Ectodermal cell (in vitro differentiated cells): ENCODE measurements around the gene LMBR1.
"Not testable (repeated sequence)": the region's sequence is repeated elsewhere in the genome, so short reads cannot be mapped to it uniquely, and the experiment has no call there.

ENCODE experiments used
- H3K27ac ChIP-seq: 2 replicates; pipeline ENCODE4 v1.7.0; 2013; ENCODE audit warnings: mild to moderate bottlenecking, low read depth, low read length; ENCODE audit not compliant: insufficient read depth, poor library complexity, severe bottlenecking
- H3K27me3 ChIP-seq: 2 replicates; pipeline ENCODE4 v1.7.0; 2013; ENCODE audit warnings: mild to moderate bottlenecking, low read length; ENCODE audit not compliant: insufficient read depth, control insufficient read depth, poor library complexity, severe bottlenecking
- H3K36me3 ChIP-seq: one replicate; pipeline ENCODE4 v1.7.0; 2013; ENCODE audit warnings: low read length; ENCODE audit not compliant: control insufficient read depth, insufficient read depth
- H3K4me1 ChIP-seq: one replicate; pipeline ENCODE4 v1.7.0; 2013; ENCODE audit warnings: low read length; ENCODE audit not compliant: control insufficient read depth, insufficient read depth
- H3K4me3 ChIP-seq: 2 replicates; pipeline ENCODE4 v1.7.0; 2013; ENCODE audit warnings: low read depth, low read length, control low read depth; ENCODE audit not compliant: insufficient read depth
- H3K9me3 ChIP-seq: 2 replicates; pipeline ENCODE4 v1.7.0; 2013; ENCODE audit warnings: mild to moderate bottlenecking, low read length, moderate library complexity; ENCODE audit not compliant: control insufficient read depth
- WGBS, 2 experiments: methylation state at CpG; one replicate each; pipeline ENCODE4 v1.1.7; 2013; ENCODE audit warnings: missing lambda C conversion rate in 2 of 2; 5-methylcytosine and 5-hydroxymethylcytosine counted together

Gene LMBR1

DNA sequence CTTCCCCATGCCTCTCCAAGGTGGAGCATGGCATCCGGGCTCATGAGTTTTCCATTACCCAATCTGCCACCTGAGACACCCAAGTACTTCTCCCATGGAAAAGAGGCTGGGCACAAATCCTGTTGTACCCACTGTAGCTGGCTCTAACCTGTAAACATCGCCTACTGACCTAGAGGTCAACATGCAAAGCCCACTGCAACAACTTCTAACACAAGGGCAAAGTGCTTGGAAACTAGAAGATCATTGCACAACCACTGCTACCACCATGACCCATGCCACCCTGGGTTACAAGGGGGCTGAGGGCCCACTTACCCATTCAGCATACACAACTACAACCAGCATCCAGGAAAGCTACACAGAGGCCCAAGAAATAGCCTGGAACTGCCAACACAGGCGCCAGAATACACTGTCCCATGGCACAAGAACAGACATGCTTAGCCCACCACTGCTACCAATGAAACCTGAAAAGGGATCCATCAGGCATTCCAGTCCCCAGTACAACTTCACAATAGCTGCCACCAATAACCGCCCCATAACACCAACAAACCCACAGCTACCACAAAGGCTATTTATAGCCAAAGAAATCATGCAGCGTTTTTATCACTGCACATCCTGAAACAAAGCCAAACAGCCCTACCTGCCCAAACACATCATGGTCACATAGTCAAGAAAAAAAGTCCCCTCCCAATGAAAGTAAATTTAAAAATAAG lies 189.1 kb downstream of the LMBR1 start:
- H3K27me3 ChIP-seq, result no peaks in the 10 kb centered on the region
- H3K36me3 ChIP-seq, result no peaks in the 10 kb centered on the region
- no peak overlapping the region for H3K27ac ChIP-seq
- WGBS, 2 experiments, result 82 to 83% methylated on average over 5 of the region's 5 CpGs
- no peak overlapping the region for H3K4me3 ChIP-seq
- no peaks in the 10 kb centered on the region for H3K4me1 ChIP-seq
- H3K9me3 ChIP-seq, result no peaks in the 10 kb centered on the region

DNA sequence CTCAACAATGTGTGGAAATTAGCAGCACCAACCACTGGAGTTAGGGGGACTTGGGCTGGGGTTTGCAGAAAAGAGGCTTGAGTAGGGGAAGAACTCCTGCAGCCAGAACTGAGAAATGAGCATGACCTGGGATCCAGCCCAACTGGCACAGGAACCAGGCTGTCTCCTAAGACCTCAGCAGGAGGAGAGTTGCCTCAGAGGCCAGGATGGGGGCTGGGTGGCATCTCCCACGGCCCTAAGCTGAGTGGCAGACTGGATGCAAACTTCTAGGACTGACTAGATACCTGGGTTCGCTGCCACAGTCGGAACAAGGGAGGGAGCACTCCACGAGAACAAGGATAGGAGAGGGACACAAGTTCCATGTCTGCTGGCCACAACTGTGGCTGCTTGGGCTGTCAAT lies 189.8 kb downstream of the LMBR1 start:
- Histone ChIP-seq H3K4me3 (no peak overlapping the region), H3K27ac (no peak overlapping the region), H3K9me3 (no peaks in the 10 kb centered on the region), H3K4me1 (no peaks in the 10 kb centered on the region), H3K27me3 (no peaks in the 10 kb centered on the region), H3K36me3 (no peaks in the 10 kb centered on the region)
- 93 to 98% methylated on average over 4 of the region's 4 CpGs for WGBS, 2 experiments

DNA sequence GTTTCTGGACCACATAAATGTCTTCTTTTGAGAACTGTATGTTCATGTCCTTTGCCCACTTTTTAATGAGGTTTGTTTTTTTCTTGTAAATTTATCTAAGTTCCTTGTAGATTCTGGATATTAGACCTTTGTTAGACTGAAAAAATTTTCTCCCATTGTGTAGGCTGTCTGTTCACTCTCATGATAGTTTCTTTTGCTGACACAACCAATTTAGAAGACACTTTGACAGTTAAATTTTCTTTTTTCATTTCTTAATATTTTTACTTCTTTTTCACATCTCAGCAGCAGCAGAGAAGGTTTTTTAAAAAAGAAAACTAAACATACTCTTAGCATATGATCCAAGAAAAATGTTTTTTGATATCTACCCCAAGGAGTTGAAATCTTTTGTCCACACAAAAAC lies 190.6 kb downstream of the LMBR1 start:
- H3K27me3 ChIP-seq, result no peaks in the 10 kb centered on the region
- H3K27ac ChIP-seq, result no peak overlapping the region
- H3K4me3 ChIP-seq, result no peak overlapping the region
- H3K9me3 ChIP-seq, result no peaks in the 10 kb centered on the region
- no peaks in the 10 kb centered on the region for H3K4me1 ChIP-seq
- no peaks in the 10 kb centered on the region for H3K36me3 ChIP-seq

DNA sequence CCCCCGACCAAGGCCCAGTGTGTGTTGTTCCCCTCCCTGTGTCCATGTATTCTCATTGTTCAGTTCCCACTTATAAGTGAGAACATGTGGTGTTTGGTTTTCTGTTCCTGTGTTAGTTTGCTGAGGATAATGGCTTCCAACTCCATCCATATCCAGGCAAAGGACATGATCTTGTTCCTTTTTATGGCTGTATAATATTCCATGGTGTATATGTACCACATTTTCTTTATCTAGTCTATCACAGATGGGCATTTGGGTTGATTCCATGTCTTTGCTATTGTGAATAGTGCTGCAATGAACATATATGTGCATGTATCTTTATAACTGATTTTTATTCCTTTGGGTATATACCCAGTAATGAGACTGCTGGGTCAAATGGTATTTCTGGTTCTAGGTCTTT lies 191.2 kb downstream of the LMBR1 start:
- H3K27me3 ChIP-seq, H3K9me3 ChIP-seq, H3K36me3 ChIP-seq, H3K27ac ChIP-seq, H3K4me1 ChIP-seq, H3K4me3 ChIP-seq: not testable (repeated sequence)
- 83 to 87% methylated on average over 1 of the region's 1 CpG for WGBS, 2 experiments

DNA sequence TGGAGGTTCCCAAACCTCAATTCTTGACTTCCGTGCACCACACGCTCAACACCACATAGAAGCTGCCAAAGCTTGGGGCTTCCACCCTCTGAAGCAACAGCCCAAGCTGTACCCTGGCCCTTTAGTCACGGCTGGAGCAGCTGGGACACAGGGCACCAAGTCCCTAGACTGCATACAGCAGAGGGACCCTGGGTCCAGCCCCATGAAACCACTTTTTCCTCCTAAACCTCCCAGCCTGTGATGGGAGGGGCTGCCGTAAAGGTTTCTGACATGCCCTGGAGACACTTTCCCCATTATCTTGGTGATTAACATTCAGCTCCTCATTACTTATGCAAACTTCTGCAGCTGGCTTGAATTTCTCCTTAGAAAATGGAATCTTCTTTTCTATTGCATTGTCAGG lies 194.5 kb downstream of the LMBR1 start:
- not testable (repeated sequence) for H3K27me3 ChIP-seq, H3K9me3 ChIP-seq, H3K4me3 ChIP-seq, H3K4me1 ChIP-seq, H3K27ac ChIP-seq, H3K36me3 ChIP-seq
- WGBS, 2 experiments, result 95 to 96% methylated on average over 4 of the region's 4 CpGs

DNA sequence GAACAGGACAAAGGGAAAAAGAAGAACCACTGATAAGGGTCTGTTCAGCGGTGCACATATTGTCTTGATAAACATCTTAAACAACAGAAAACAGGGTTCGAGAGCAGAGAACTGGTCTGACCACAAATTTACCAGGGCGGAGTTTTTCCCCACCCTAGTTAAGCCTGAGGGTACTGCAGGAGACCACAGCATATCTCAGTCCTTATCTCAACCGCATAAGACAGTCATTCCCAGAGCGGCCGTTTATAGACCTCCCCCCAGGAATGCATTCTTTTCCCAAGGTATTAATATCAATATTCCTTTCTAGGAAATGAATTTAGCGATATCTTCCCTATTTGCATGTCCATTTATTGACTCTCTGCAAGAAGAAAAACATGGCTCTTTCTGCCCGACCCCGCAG lies 195.7 kb downstream of the LMBR1 start:
- 90 to 92% methylated on average over 9 of the region's 9 CpGs for WGBS, 2 experiments
- not testable (repeated sequence) for H3K36me3 ChIP-seq, H3K27me3 ChIP-seq, H3K9me3 ChIP-seq, H3K27ac ChIP-seq, H3K4me1 ChIP-seq, H3K4me3 ChIP-seq

DNA sequence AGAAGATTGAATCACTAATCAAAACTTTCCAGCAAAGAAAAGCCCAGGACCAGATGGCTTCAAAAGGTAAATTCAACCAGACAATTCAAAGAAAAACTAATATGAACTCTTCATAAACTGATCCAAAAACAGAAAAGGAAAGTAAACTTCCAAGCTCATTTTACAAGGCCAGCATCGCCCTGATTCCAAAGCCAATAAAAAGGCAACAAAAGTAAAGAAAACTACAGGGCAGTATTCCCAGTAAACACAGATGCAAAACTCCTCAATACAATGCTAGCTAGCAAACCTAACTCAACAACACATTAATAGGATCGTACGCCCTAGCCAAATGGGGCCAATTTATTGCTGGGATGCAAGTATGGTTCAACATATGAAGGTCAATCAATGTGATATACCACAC lies 199.4 kb downstream of the LMBR1 start:
- Histone ChIP-seq H3K27ac (no peak overlapping the region), H3K27me3 (no peaks in the 10 kb centered on the region), H3K9me3 (no peaks in the 10 kb centered on the region), H3K4me1 (no peaks in the 10 kb centered on the region), H3K36me3 (no peaks in the 10 kb centered on the region), H3K4me3 (no peak overlapping the region)
- 94 to 96% methylated on average over 3 of the region's 3 CpGs for WGBS, 2 experiments

DNA sequence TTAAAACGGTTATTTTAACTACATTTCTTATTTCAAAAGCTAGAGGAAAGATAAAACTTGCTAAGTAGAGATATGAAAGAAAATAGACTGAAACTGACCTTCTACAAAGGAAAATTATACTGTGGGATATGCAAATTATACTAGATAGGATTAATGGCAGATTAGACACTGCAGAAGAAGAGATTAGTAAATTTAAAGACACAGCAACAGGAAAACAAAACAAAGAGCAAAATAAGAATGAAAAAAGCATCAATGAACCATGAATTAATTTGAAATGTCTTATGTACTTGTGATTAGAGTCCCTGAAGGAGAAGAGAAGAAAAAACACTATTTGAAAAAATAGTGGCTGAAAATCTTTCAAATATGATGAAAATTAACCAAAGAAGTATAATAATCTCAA lies 200.1 kb downstream of the LMBR1 start:
- 80% methylated on average over 1 of the region's 1 CpG; no CpG with 5 or more reads in 1 of the 2 experiments for WGBS, 2 experiments
- Histone ChIP-seq H3K27ac (no peak overlapping the region), H3K4me3 (no peak overlapping the region), H3K36me3 (no peaks in the 10 kb centered on the region), H3K9me3 (no peaks in the 10 kb centered on the region), H3K27me3 (no peaks in the 10 kb centered on the region), H3K4me1 (no peaks in the 10 kb centered on the region)

DNA sequence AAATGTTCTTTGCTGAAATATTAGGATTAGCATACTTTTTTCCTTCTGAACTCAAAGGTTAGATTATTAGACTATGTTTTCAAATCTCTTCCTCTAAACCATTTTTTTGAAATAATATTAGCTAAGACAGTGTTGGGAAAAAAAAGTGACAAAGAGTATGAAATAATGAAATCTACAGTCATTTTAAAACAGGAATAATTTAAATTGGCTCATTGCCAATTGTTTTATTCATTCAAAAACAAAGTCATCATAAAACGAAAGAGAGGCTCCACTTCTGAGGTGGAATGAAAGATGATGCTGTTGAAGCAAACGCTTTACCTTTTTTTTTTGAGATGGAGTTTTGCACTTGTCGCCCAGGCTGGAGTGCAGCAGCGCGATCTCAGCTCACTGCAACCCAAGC lies 201.2 kb downstream of the LMBR1 start:
- WGBS, 2 experiments, result 76% methylated on average over 5 of the region's 5 CpGs
- Histone ChIP-seq H3K4me1 (no peaks in the 10 kb centered on the region), H3K36me3 (no peaks in the 10 kb centered on the region), H3K4me3 (no peak overlapping the region), H3K27me3 (no peaks in the 10 kb centered on the region), H3K9me3 (no peaks in the 10 kb centered on the region), H3K27ac (no peak overlapping the region)

DNA sequence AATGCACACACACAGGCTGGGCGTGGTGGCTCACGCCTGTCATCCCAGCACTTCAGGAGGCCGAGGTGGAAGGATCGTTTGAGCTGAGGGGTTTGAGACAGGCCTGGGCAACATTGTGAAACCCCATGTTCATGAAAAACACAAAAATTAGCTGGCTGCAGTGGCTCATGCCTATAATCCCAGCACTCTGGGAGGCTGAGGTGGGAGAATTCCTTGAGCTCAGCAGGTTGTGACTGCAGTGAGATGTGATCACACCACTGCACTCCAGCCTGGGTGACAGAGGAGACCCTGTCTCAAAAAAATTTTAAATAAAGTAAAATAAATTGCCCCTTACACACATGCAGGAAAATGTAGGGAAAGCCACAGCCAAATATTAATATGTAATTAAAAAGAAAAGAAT lies 208.3 kb downstream of the LMBR1 start:
- 93 to 94% methylated on average over 4 of the region's 4 CpGs for WGBS, 2 experiments
- Histone ChIP-seq H3K27ac (no peak overlapping the region), H3K9me3 (no peaks in the 10 kb centered on the region), H3K4me1 (peaks cover 7% of the 10 kb centered on the region), H3K36me3 (peaks cover 4% of the 10 kb centered on the region), H3K4me3 (no peak overlapping the region), H3K27me3 (no peaks in the 10 kb centered on the region)

DNA sequence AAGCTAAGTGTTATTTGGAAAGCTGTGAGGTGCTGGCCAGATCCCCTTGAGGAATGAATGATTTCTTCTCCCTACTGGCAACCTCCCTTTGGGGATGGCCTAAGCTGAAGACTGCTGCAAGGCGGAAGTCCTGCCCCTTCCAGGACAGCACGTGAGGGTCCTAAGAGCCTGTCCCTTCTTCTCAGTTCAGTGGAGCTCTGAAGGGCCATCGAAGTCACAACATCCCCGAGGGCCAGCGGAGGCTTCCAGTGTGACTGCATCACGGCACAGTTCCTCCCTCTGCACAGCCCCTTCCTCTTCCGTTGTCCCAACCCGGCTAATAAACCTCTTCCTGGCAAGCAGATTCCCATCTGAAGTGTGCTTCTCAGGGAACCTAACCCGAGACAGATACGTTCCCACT lies 208.7 kb downstream of the LMBR1 start:
- Histone ChIP-seq H3K27ac (no peak overlapping the region), H3K4me3 (no peak overlapping the region), H3K27me3 (no peaks in the 10 kb centered on the region), H3K36me3 (peaks cover 4% of the 10 kb centered on the region), H3K9me3 (no peaks in the 10 kb centered on the region), H3K4me1 (peaks cover 7% of the 10 kb centered on the region)
- WGBS, 2 experiments, result 93 to 94% methylated on average over 10 of the region's 10 CpGs
